Right lobe of liver (tissue), 6 donors: ENCODE measurements around the gene TMCC2. TPM values are rescaled to one million over a fixed set of nuclear protein-coding genes. Genes with fewer than 3 reads are reported as not detected.
A peak's percentile ranks its signal among the peaks of the same experiment; 100 is the strongest.

Source experiments
- ATAC-seq, 4 donors: fragments of 200-7000 bp; cut with Tn5 transposase; one replicate each; pipeline ENCODE4 v1.9.1; 2020; ENCODE audit warnings: mild to moderate bottlenecking in 4 of 4, moderate library complexity in 4 of 4
- DNase-seq, 3 donors: peaks; one replicate each; pipeline ENCODE4 v3.0.0-alpha.2; 2020
- H3K27ac ChIP-seq, 3 donors: fragments of 200-600 bp; one replicate each; pipeline ENCODE4 v1.8.0; 2022
- H3K27me3 ChIP-seq, 2 donors: fragments of 200-600 bp; one replicate each; pipeline ENCODE4 v1.8.0; 2022
- H3K36me3 ChIP-seq, 4 donors: fragments of 200-600 bp; sonication (generic) in 1 of 4; one replicate each; pipeline versions ENCODE4 v1.5.1 to v1.8.0; 2017 to 2022; ENCODE audit warnings: control low read depth in 1 of 4
- H3K4me1 ChIP-seq, 4 donors: fragments of 200-600 bp; sonication (generic) in 1 of 4; one replicate each; pipeline versions ENCODE4 v1.5.1 to v1.8.0; 2017 to 2022; ENCODE audit warnings: control low read depth in 1 of 4
- H3K4me3 ChIP-seq, 3 donors: fragments of 200-600 bp; one replicate each; pipeline ENCODE4 v1.8.0; 2022
- H3K9me3 ChIP-seq, 4 donors: fragments of 200-600 bp; sonication (generic) in 1 of 4; one replicate each; pipeline versions ENCODE4 v1.5.1 to v1.8.0; 2017 to 2022; ENCODE audit warnings: control low read depth in 1 of 4
- CTCF ChIP-seq, 4 donors: fragments of 200-600 bp in 3 of 4; fragments of 450-650 bp in 1 of 4; IDR thresholded peaks; one replicate each; pipeline versions ENCODE4 v1.5.1 to v1.8.0; 2016 to 2022; ENCODE audit warnings: antibody characterized with exemption in 4 of 4, mild to moderate bottlenecking in 2 of 4
- POLR2A ChIP-seq: fragments of 450-650 bp; IDR thresholded peaks from one replicate; pipeline ENCODE4 v1.6.1; 2017; ENCODE audit warnings: antibody characterized with exemption, mild to moderate bottlenecking
- WGBS: methylation state at CpG from one replicate; pipeline ENCODE4 v1.1.6; 2018; ENCODE audit warnings: low coverage, low lambda C conversion rate; ENCODE audit not compliant: insufficient coverage; ENCODE audit errors: missing lambda C conversion rate; 5-methylcytosine and 5-hydroxymethylcytosine counted together
- intact Hi-C, 2 donors: fragments of 100-400 bp; cut with DNase I; formaldehyde crosslinking; loops; one replicate each; pipeline versions ENCODE4 v1.11.2 to v1.14.1; 2022
- total RNA-seq, 6 experiments: library from RNA; depleted of rRNA in 2 of 6; stranded (reverse); fragments of >200 nt in 2 of 6; fragmentation: NEBNext Ultra II Directional in 3 of 6; extraction: Animal tissue kit (Norgen Biotek cat#: 25700) in 3 of 6; gene quantifications; one replicate each; pipeline versions ENCODE4 v1.1.0 to v1.2.4, GENCODE V29; 2016 to 2023
- donor health status: DM: no; HTN: yes; CAD: no.
- donor health status: DM: no; HTN: no; CAD: no.
- donor health status: DM: no; HTN: no; CAD: no.
- donor health status: DM: no; HTN: yes; CAD: no.
- donor health status: DM: no; HTN: yes; CAD: no.

The TMCC2 gene
- total RNA-seq, 6 experiments from 2014 or later: 0.14 to 5.9 (median 0.30) TPM

- 0% methylated on average over 2 of the region's 8 CpGs for WGBS
- ATAC-seq: peak; percentile 93 to 98 (median 97)
- H3K9me3 ChIP-seq: no peaks in the 10 kb centered on the region
- no peaks in the 10 kb centered on the region for H3K4me1 ChIP-seq
- intact Hi-C loops: loop anchor here (5.0 to 10.0 kb wide), 3 partner anchors 181 to 279 kb away; no protein-coding TSS in a partner anchor
- DNase-seq: peak; percentile 84 to 88 (median 88)
- no peak for TF ChIP-seq POLR2A
- TF ChIP-seq CTCF (IDR thresholded peaks at IDR 0.05): peak; percentile 94 to 99 (median 96)
- no peak overlapping the region for H3K4me3 ChIP-seq
- H3K27me3 ChIP-seq: no peaks in the 10 kb centered on the region
- no peaks in the 10 kb centered on the region for H3K36me3 ChIP-seq
- no peak overlapping the region for H3K27ac ChIP-seq
Observed at GRCh38 chr1:205255941-205256780, 28.4 kb downstream of the TMCC2 start.

- no peaks in the 10 kb centered on the region for H3K4me1 ChIP-seq
- H3K27me3 ChIP-seq: no peaks in the 10 kb centered on the region
- no peaks in the 10 kb centered on the region for H3K36me3 ChIP-seq
- no peak overlapping the region for H3K4me3 ChIP-seq
- no peak for ATAC-seq
- TF ChIP-seq CTCF (IDR thresholded peaks at IDR 0.05) (no peak), POLR2A (no peak)
- intact Hi-C loops: loop anchor here (5.0 to 10.0 kb wide), 3 partner anchors 182 to 280 kb away; no protein-coding TSS in a partner anchor
- H3K9me3 ChIP-seq: no peaks in the 10 kb centered on the region
- DNase-seq: no peak
- no peak overlapping the region for H3K27ac ChIP-seq
- WGBS: no CpG with 5 or more reads among the region's 19 CpGs
Observed at GRCh38 chr1:205256951-205257625, 29.3 kb downstream of the TMCC2 start.

GRCh38 chr1:205257735-205258134, 30.0 kb downstream of the TMCC2 start:
- 59% methylated on average over 2 of the region's 2 CpGs for whole genome bisulfite sequencing
- Histone ChIP-seq H3K36me3 (no peaks in the 10 kb centered on the region), H3K27me3 (no peaks in the 10 kb centered on the region), H3K4me3 (no peak overlapping the region), H3K27ac (no peak overlapping the region), H3K9me3 (no peaks in the 10 kb centered on the region), H3K4me1 (no peaks in the 10 kb centered on the region)
- intact Hi-C loops: loop anchor here (5.0 to 10.0 kb wide), 3 partner anchors 183 to 280 kb away; no protein-coding TSS in a partner anchor
- DNase-seq (no peak), ATAC-seq (no peak)
- TF ChIP-seq CTCF (IDR thresholded peaks at IDR 0.05) (no peak), POLR2A (no peak)

- no peaks in the 10 kb centered on the region for H3K27me3 ChIP-seq
- no peak for DNase-seq
- no peaks in the 10 kb centered on the region for H3K36me3 ChIP-seq
- no peaks in the 10 kb centered on the region for H3K4me1 ChIP-seq
- no peak overlapping the region for H3K27ac ChIP-seq
- WGBS: 57% methylated on average over 6 of the region's 7 CpGs
- no peaks in the 10 kb centered on the region for H3K9me3 ChIP-seq
- intact Hi-C loops: loop anchor here (5.0 to 10.0 kb wide), 3 partner anchors 183 to 281 kb away; no protein-coding TSS in a partner anchor
- TF ChIP-seq CTCF (IDR thresholded peaks at IDR 0.05): no peak
- no peak for TF ChIP-seq POLR2A
- ATAC-seq: no peak
- no peak overlapping the region for H3K4me3 ChIP-seq
Observed at GRCh38 chr1:205258261-205258691, 30.5 kb downstream of the TMCC2 start.
